NCI-H510A treated with DMSO at 0.1 percent for 48 hours (cell line): ENCODE data around the gene AP1G2.

ENCODE experiments used
- DNase-seq: peaks from one replicate; lab custom pipeline; 2025; lab: John Stamatoyannopoulos, UW

Gene AP1G2

GRCh38 chr14:23518709-23519108, 48.9 kb downstream of the AP1G2 start:
- no peak for DNase-seq

DNA sequence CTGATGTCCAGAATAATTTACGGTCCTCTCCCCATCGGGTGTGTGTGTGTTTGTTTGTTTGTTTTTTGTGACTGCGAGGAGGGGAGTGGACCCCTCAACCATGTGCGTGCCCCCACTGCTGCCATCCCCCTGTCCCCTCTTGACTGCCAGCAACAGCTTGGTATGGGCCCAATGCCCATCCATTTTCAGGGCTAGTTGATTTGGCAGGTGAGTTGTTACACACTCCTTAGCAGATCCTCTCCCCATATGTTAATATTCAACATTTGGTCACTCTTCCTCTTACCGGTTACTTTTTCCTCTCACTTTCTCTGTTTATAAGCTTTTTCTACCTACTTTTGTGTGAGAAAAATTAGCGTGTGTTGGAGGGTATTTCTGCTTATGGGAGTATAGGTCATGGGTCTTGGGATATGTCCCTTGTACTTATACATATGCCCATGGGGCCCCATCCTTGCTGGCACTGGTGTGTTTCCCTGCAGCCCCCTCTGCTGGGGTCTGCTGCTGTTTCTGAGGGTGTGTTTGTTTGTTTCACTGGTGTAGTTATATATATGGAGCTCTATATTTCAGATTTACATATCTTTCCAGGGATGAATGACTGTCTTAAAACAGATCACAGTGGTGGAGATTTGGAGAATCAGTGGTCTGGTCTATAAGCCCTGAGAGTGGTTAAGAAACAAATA, 49.8 kb downstream of the AP1G2 start:
- DNase-seq, result no peak

- DNase-seq, result no peak
Observed at GRCh38 chr14:23514644-23514957, 53.0 kb downstream of the AP1G2 start.

- no peak for DNase-seq
Observed at GRCh38 chr14:23513818-23514643, 53.6 kb downstream of the AP1G2 start.

DNA sequence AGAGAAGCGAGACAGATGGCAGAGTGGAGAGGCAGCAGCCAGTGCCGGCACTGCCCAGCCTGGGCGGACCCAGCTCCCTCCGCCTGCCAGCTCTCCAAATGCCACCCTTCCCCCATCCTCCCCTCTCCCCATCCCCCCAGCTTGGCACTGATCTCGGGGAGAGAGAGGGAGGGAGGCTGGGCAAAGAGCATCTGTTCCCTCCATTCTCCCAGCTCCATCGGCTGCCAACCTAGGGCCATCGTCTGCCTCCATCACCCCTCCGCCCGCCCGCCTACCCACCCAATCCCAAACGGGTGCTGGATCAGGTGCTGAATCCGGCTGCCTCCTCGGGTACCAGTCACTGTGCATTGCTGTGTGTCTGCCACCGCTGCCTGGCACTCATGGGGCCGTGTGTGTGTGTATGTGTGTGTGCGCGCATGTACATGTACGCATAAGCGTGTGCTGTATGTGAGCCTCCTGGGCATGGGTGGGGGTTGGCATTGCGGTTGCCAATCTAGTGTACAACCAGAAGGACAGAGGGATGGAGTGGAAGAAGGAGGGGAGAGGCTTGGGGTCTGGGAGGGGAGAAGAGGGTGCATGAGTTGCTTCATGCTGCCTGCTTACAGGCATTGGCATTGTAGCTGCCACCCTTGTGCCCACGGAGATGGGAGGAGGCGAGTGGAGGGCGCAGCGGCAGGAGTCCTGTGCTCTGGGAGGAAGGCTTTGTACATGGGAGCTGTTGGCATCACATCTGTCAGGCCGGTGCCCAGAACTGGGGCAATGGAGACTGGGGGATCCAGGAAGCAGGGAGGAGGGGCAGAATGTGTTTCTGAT, 54.4 kb downstream of the AP1G2 start:
- DNase-seq, result no peak

GRCh38 chr14:23512156-23512555, 55.4 kb downstream of the AP1G2 start:
- no peak for DNase-seq
